Caco-2 (cell line): ENCODE results near the gene RASGRP1. TPM values are rescaled to one million over a fixed set of nuclear protein-coding genes. Genes with fewer than 3 reads are reported as not detected.

ENCODE experiments used
- BruUV-seq: library from RNA; stranded (reverse); fragments of 400-500 nt; replicated peaks from 2 replicates; lab custom pipeline; 2021; lab: Mats Ljungman, UMichigan
- CTCF ChIA-PET: fragments of 300-600 bp; sonication (Branson Sonifier 250); formaldehyde crosslinking; loops from one replicate; lab custom pipeline; 2022; ENCODE audit warnings: antibody characterized with exemption; lab: Charles Lee
- POLR2A ChIA-PET: fragments of 300-600 bp; sonication (Branson Sonifier 250); formaldehyde crosslinking; loops from one replicate; lab custom pipeline; 2022; ENCODE audit warnings: antibody characterized with exemption; lab: Charles Lee
- DNase-seq, 2 experiments: peaks; one replicate each; pipeline versions ENCODE4 v3.0.0 to v3.0.0-alpha.2; 2020 to 2022
- H3K27me3 ChIP-seq: replicated peaks from 2 replicates; pipeline ENCODE4 v1.6.0; 2011; ENCODE audit warnings: low read length; ENCODE audit not compliant: control insufficient read depth, insufficient read depth
- H3K36me3 ChIP-seq: 2 replicates; pipeline ENCODE4 v1.5.1; 2011; ENCODE audit warnings: low read length; ENCODE audit not compliant: control insufficient read depth, insufficient read depth
- H3K4me1 ChIP-seq: fragments of 250-450 bp; sonication (Bioruptor Pico); 2 replicates; pipeline ENCODE4 v1.5.1; 2020; ENCODE audit warnings: mild to moderate bottlenecking
- H3K4me3 ChIP-seq: 2 replicates; pipeline ENCODE4 v1.5.1; 2011; ENCODE audit warnings: low read depth, mild to moderate bottlenecking, control low read depth, low read length
- H3K9me3 ChIP-seq: fragments of 250-450 bp; sonication (Bioruptor Pico); 2 replicates; pipeline ENCODE4 v1.5.1; 2020; ENCODE audit warnings: mild to moderate bottlenecking, moderate library complexity
- H3K27ac Mint-ChIP-seq: one replicate; pipeline ENCODE4 v1.8.0; 2022; ENCODE audit warnings: mixed read lengths; ENCODE audit not compliant: unreplicated experiment
- H3K27me3 Mint-ChIP-seq: one replicate; pipeline ENCODE4 v1.8.0; 2022; ENCODE audit warnings: mixed read lengths; ENCODE audit not compliant: insufficient read depth, unreplicated experiment
- H3K36me3 Mint-ChIP-seq: one replicate; pipeline ENCODE4 v1.8.0; 2022; ENCODE audit warnings: mild to moderate bottlenecking, mixed read lengths; ENCODE audit not compliant: insufficient read depth, unreplicated experiment
- H3K4me1 Mint-ChIP-seq: one replicate; pipeline ENCODE4 v1.8.0; 2022; ENCODE audit warnings: low read depth, mixed read lengths; ENCODE audit not compliant: unreplicated experiment
- H3K4me3 Mint-ChIP-seq: one replicate; pipeline ENCODE4 v1.8.0; 2022; ENCODE audit warnings: mild to moderate bottlenecking, moderate library complexity, mixed read lengths; ENCODE audit not compliant: unreplicated experiment
- H3K9me3 Mint-ChIP-seq: one replicate; pipeline ENCODE4 v1.8.0; 2022; ENCODE audit warnings: mixed read lengths; ENCODE audit not compliant: unreplicated experiment
- CTCF ChIP-seq, 2 experiments: fragments of 200-600 bp in 1 of 2; IDR thresholded peaks; 1 replicate in 1 of 2; 2 replicates in 1 of 2; pipeline versions ENCODE4 v1.5.1 to v1.8.0; 2011 to 2022; ENCODE audit warnings: antibody characterized with exemption in 1 of 2, control low read depth in 1 of 2, inconsistent platforms in 1 of 2, low read depth in 1 of 2, low read length in 1 of 2, mild to moderate bottlenecking in 1 of 2, moderate library complexity in 1 of 2; ENCODE audit not compliant: insufficient read depth in 1 of 2, severe bottlenecking in 1 of 2, unreplicated experiment in 1 of 2
- intact Hi-C: fragments of 100-400 bp; cut with micrococcal nuclease; formaldehyde crosslinking; loops from one replicate; pipeline ENCODE4 v1.10.0; 2022; ENCODE audit not compliant: unreplicated experiment
- total RNA-seq: library from RNA; stranded (reverse); gene quantifications from 2 replicates; pipeline ENCODE4 v1.2.3, GENCODE V29; 2022

The RASGRP1 gene
- total RNA-seq, 1 experiment from 2014 or later = 7.3 TPM

DNA sequence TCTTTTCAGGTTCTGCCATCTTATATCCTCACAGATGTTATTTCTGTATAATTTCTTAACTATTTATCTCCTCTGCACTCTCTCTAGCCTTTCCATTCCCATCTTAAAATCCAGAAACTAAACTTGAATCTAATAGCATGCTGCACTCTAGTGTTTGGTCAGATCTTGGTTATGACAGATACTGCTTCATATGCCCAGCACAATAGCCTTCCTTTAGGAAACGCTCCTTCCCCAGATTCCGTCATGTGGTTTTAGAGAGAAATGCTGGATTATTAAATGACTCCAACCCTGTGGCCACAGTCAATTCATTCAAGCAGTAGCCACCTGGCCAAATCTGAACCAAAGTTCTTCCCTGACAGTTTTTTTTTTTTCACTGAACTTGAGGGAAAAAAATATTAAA is 19.4 kb downstream of the RASGRP1 start:
- BruUV-seq = no TSS peak
- H3K9me3 ChIP-seq = no peaks in the 10 kb centered on the region
- no peak for DNase-seq
- Mint-ChIP-seq H3K4me1 (no peaks in the 10 kb centered on the region), H3K27ac (no peak overlapping the region), H3K27me3 (no peaks in the 10 kb centered on the region), H3K9me3 (no peaks in the 10 kb centered on the region), H3K36me3 (no peaks in the 10 kb centered on the region), H3K4me3 (no peak overlapping the region)
- H3K36me3 ChIP-seq = no peaks in the 10 kb centered on the region
- no peak for TF ChIP-seq CTCF (IDR thresholded peaks at IDR 0.05; ENCODE audit: insufficient read depth in 1 of 2, low read depth in 1 of 2, low read length in 1 of 2, severe bottlenecking in 1 of 2, unreplicated experiment in 1 of 2)
- H3K27me3 ChIP-seq = no peaks in the 10 kb centered on the region
- POLR2A ChIA-PET = no interaction called here
- intact Hi-C loops = no loop called here
- H3K4me1 ChIP-seq = no peaks in the 10 kb centered on the region
- H3K4me3 ChIP-seq = no peak overlapping the region
- CTCF ChIA-PET = interaction anchor here (0.7 kb wide), 1 partner anchor 48 kb away, joined by 3 read pairs; no protein-coding TSS in a partner anchor

DNA sequence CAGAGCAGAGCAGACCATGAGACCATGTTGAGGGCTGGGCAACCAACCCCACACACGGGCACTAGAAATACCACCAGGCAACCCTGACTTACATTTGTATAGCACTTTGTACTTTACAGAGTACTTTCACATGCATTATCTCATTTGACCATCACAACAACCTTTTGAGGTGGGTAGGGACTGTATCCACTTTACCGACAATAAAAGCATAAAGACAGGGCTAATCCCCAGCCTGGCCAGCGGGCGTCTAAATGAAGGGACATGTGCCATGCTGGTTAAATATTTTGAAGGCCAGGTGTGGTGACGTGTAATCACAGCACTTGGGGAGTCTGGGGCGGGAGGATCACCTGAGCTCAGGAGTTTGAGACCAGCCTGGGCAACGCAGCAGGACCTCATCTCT is 23.6 kb downstream of the RASGRP1 start:
- no peaks in the 10 kb centered on the region for H3K36me3 Mint-ChIP-seq
- H3K27me3 Mint-ChIP-seq = no peaks in the 10 kb centered on the region
- intact Hi-C loops = no loop called here
- TF ChIP-seq CTCF (IDR thresholded peaks at IDR 0.05; ENCODE audit: insufficient read depth in 1 of 2, low read depth in 1 of 2, low read length in 1 of 2, severe bottlenecking in 1 of 2, unreplicated experiment in 1 of 2) = no peak
- no peaks in the 10 kb centered on the region for H3K4me1 ChIP-seq
- no peaks in the 10 kb centered on the region for H3K36me3 ChIP-seq
- no peak for DNase-seq
- no peaks in the 10 kb centered on the region for H3K9me3 ChIP-seq
- CTCF ChIA-PET = no interaction called here
- H3K4me1 Mint-ChIP-seq = no peaks in the 10 kb centered on the region
- no TSS peak for BruUV-seq
- POLR2A ChIA-PET = no interaction called here
- no peak overlapping the region for H3K27ac Mint-ChIP-seq
- no peak overlapping the region for H3K4me3 ChIP-seq
- no peak overlapping the region for H3K4me3 Mint-ChIP-seq
- H3K27me3 ChIP-seq = no peaks in the 10 kb centered on the region
- H3K9me3 Mint-ChIP-seq = no peaks in the 10 kb centered on the region

GRCh38 chr15:38540510-38540909 is 24.1 kb downstream of the RASGRP1 start:
- ChIA-PET CTCF (no interaction called here), POLR2A (no interaction called here)
- Mint-ChIP-seq H3K27me3 (no peaks in the 10 kb centered on the region), H3K36me3 (no peaks in the 10 kb centered on the region), H3K4me1 (no peaks in the 10 kb centered on the region), H3K9me3 (no peaks in the 10 kb centered on the region), H3K4me3 (no peak overlapping the region), H3K27ac (no peak overlapping the region)
- Histone ChIP-seq H3K27me3 (no peaks in the 10 kb centered on the region), H3K9me3 (no peaks in the 10 kb centered on the region), H3K4me1 (no peaks in the 10 kb centered on the region), H3K36me3 (no peaks in the 10 kb centered on the region), H3K4me3 (no peak overlapping the region)
- no TSS peak for BruUV-seq
- no peak for DNase-seq
- TF ChIP-seq CTCF (IDR thresholded peaks at IDR 0.05; ENCODE audit: insufficient read depth in 1 of 2, low read depth in 1 of 2, low read length in 1 of 2, severe bottlenecking in 1 of 2, unreplicated experiment in 1 of 2) = no peak
- intact Hi-C loops = no loop called here
